H7 (cell line): ENCODE measurements around the gene DMD. TPM values are rescaled to one million over a fixed set of nuclear protein-coding genes. Genes with fewer than 3 reads are reported as not detected.
"Not testable (repeated sequence)": the region's sequence is repeated elsewhere in the genome, so short reads cannot be mapped to it uniquely, and the experiment has no call there.

Source experiments
- DNase-seq: peaks from one replicate; pipeline ENCODE4 v3.0.0; 2012
- H3K27me3 ChIP-seq: 2 replicates; pipeline ENCODE4 v1.6.0; 2011; ENCODE audit warnings: mild to moderate bottlenecking, low read length; ENCODE audit not compliant: control insufficient read depth, insufficient read depth
- H3K36me3 ChIP-seq: replicated peaks from 2 replicates; pipeline ENCODE4 v1.5.1; 2011; ENCODE audit warnings: low read length; ENCODE audit not compliant: control insufficient read depth, insufficient read depth
- H3K4me3 ChIP-seq: 2 replicates; pipeline ENCODE4 v1.5.1; 2011; ENCODE audit warnings: low read depth, mild to moderate bottlenecking, control low read depth, low read length, moderate library complexity; ENCODE audit not compliant: insufficient read depth
- total RNA-seq: library from RNA; depleted of rRNA; stranded (reverse); fragments of >200 nt; shearing (Covaris generic); gene quantifications from 2 replicates; pipeline ENCODE4 v1.2.3, GENCODE V29; 2014

DMD gene
- total RNA-seq, 1 experiment from 2014 or later: 17.1 TPM

GRCh38 chrX:31508338-31508737 lies 1703.0 kb downstream of the DMD start:
- no peak for DNase-seq
- no peaks in the 10 kb centered on the region for H3K27me3 ChIP-seq
- H3K4me3 ChIP-seq: no peak overlapping the region
- H3K36me3 ChIP-seq: no peaks in the 10 kb centered on the region

DNA sequence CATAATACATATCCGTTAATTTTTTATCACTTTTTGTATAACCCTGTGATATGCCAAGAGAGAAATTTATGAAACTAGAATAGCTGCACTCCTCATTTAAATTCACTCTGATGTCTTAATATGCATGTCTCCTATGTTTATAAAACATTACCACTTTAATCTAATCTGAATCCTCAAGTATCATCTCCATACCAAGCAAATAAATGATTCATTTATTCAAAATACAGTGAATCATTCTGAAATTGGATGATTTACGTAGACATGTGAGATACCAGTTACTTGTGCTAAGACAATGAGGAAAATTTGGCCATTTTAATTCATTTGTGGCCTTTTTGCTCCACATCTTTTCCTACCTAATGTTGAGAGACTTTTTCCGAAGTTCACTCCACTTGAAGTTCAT lies 1704.4 kb downstream of the DMD start:
- no peaks in the 10 kb centered on the region for H3K27me3 ChIP-seq

DNA sequence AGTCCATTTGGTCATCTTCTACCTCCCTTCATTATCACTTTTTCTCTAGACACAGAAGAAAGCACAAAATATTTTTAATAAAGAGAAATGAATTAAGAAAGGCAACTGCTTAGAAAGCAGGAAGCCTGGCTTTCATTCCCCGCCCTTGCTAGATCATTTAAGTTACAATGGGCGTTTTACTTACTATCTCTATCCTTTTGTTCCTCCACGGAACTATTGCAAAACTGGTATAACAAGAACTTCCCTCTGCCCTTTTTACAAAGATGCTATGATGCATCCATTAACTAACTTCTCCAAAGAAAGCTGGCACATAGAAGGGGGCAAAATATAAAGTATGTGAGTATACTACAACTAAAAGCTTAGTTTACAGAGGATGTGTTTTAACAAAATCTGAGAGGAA lies 1705.0 kb downstream of the DMD start:
- no peak for DNase-seq
- Histone ChIP-seq H3K36me3 (no peaks in the 10 kb centered on the region), H3K4me3 (no peak overlapping the region), H3K27me3 (no peaks in the 10 kb centered on the region)

More for the DNA sequence above, 1704.4 kb downstream of the DMD start:
- DNase-seq: no peak
- Histone ChIP-seq H3K4me3 (no peak overlapping the region), H3K36me3 (no peaks in the 10 kb centered on the region)

GRCh38 chrX:31500921-31501320 lies 1710.4 kb downstream of the DMD start:
- DNase-seq: no peak
- Histone ChIP-seq H3K4me3 (no peak overlapping the region), H3K36me3 (no peaks in the 10 kb centered on the region), H3K27me3 (no peaks in the 10 kb centered on the region)

DNA sequence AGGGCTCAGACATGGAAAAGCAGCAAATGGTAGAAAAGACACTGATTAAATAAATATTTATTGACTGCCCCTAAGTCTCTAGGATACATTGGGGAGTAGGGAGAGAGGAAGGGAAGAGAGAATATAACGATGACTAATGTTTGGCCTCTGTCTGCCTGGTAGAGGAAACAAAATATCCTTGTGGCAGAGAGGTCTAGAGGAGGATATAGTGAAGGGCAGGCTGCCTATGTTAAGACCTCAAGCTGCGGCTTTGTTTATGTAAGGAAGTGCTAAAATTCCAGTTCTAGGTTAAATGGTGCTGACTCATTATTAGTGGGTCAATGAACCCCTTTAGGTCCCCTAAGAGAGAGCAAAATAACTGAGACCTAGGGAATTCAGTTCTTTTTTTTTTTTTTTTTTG lies 1712.2 kb downstream of the DMD start:
- no peak overlapping the region for H3K4me3 ChIP-seq
- no peaks in the 10 kb centered on the region for H3K27me3 ChIP-seq
- H3K36me3 ChIP-seq: no peaks in the 10 kb centered on the region
- no peak for DNase-seq

DNA sequence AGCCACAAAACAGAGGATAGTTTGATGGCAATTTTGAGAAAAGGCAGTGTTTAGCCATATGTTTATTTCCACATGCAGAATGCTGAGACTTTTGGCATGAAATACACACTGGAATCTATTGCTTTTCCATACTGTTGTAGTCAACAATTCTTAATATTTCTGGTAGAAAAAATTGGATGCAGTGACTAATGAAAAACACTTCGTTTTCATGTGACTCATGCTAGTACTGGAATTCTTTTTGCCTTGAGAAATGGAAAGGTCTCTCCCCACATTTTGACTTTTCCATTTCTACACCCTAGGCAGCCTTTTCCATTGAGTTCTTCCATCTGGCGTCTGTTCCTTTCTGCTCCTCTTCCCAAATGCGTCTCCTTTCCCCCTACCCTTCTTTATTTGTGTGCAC lies 1714.3 kb downstream of the DMD start:
- no peaks in the 10 kb centered on the region for H3K27me3 ChIP-seq
- no peak overlapping the region for H3K4me3 ChIP-seq
- no peak for DNase-seq
- no peaks in the 10 kb centered on the region for H3K36me3 ChIP-seq

- Histone ChIP-seq H3K4me3 (no peak overlapping the region), H3K27me3 (no peaks in the 10 kb centered on the region), H3K36me3 (no peaks in the 10 kb centered on the region)
- no peak for DNase-seq
Observed at GRCh38 chrX:31487951-31488350, 1723.4 kb downstream of the DMD start.

- no peak overlapping the region for H3K4me3 ChIP-seq
- DNase-seq: no peak
- H3K36me3 ChIP-seq: no peaks in the 10 kb centered on the region
- H3K27me3 ChIP-seq: no peaks in the 10 kb centered on the region
Observed at GRCh38 chrX:31483336-31483735, 1728.0 kb downstream of the DMD start.

GRCh38 chrX:31480696-31481095 lies 1730.7 kb downstream of the DMD start:
- Histone ChIP-seq H3K4me3 (no peak overlapping the region), H3K36me3 (no peaks in the 10 kb centered on the region)
- DNase-seq: no peak

DNA sequence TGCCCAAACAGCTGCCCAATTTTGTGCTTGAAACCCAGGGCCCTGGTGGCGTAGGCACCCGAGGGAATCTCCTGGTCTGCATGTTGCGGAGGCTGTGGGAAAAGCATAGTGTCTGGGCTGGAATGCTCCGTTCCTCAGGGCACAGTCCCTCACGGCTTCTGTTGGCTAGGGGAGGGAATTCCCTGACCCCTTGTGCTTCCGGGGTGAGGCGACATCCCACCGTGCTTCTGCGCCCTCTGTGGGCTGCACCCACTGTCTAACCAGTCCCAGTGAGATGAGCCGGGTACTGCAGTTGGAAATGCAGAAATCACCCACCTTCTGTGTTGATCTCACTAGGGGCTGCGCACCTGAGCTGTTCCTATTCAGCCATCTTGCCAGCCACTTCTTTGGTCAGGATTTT lies 1740.1 kb downstream of the DMD start:
- Histone ChIP-seq H3K36me3 (no peaks in the 10 kb centered on the region), H3K4me3 (no peak overlapping the region), H3K27me3 (no peaks in the 10 kb centered on the region)
- no peak for DNase-seq

More at GRCh38 chrX:31480696-31481095, 1730.7 kb downstream of the DMD start:
- H3K27me3 ChIP-seq: no peaks in the 10 kb centered on the region

DNA sequence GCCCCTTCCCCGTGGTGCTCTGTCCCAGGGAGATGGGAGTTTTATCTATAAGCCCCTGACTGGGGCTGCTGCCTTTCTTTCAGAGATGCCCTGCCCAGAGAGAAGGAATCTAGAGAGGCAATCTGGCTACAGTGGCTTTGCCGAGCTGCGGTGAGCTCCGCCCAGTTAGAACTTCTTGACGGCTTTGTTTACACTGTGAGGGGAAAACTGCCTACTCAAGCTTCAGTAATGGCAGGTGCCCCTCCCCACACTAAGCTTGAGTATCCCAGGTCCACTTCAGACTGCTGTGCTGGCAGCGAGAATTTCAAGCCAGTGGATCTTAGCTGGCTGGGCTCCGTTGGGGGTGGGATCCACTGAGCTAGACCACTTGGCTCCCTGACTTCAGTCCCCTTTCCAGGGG lies 1740.6 kb downstream of the DMD start:
- H3K36me3 ChIP-seq, H3K27me3 ChIP-seq, H3K4me3 ChIP-seq, DNase-seq: not testable (repeated sequence)

- DNase-seq: no peak
- Histone ChIP-seq H3K4me3 (no peak overlapping the region), H3K36me3 (no peaks in the 10 kb centered on the region), H3K27me3 (no peaks in the 10 kb centered on the region)
Observed at GRCh38 chrX:31464306-31464915, 1746.9 kb downstream of the DMD start.

- H3K36me3 ChIP-seq: no peaks in the 10 kb centered on the region
- H3K4me3 ChIP-seq: no peak overlapping the region
- no peak for DNase-seq
- H3K27me3 ChIP-seq: no peaks in the 10 kb centered on the region
Observed at GRCh38 chrX:31461266-31461665, 1750.1 kb downstream of the DMD start.

GRCh38 chrX:31459361-31459760 lies 1752.0 kb downstream of the DMD start:
- no peak for DNase-seq
- Histone ChIP-seq H3K4me3 (no peak overlapping the region), H3K27me3 (no peaks in the 10 kb centered on the region), H3K36me3 (no peaks in the 10 kb centered on the region)

GRCh38 chrX:31449965-31450364 lies 1761.4 kb downstream of the DMD start:
- Histone ChIP-seq H3K27me3 (no peaks in the 10 kb centered on the region), H3K4me3 (no peak overlapping the region), H3K36me3 (no peaks in the 10 kb centered on the region)
- no peak for DNase-seq

DNA sequence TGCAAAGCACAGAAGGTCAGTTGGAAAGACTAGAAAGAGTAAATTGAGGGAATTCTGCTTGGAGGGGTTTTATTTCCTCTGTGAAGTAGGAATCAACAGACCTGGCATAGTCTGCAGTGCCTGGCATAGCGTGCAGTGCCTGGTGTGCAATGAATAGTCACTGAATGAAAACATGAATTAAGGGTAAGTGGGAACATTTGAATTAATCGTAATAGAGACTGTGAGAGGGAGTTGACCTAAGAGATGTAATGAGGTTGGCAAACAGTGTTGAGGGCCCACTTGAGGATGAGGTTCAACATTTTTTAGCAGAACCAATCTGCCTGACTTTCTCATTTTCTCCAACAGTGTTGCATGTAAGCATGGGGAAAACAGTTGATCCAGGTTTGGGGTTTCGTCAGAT lies 1762.3 kb downstream of the DMD start:
- Histone ChIP-seq H3K36me3 (no peaks in the 10 kb centered on the region), H3K27me3 (no peaks in the 10 kb centered on the region), H3K4me3 (no peak overlapping the region)
- DNase-seq: no peak
